OCI-LY1 (cell line): ENCODE data around the gene CAMK2D.

Experiments used
- H2AFZ ChIP-seq: fragments of 200-600 bp; sonication (generic), shearing (Covaris generic); 2 replicates; pipeline ENCODE4 v1.6.0; 2014; ENCODE audit warnings: antibody characterized with exemption, mild to moderate bottlenecking, low read length
- H3F3A ChIP-seq: fragments of 200-600 bp; sonication (generic), shearing (Covaris generic); 2 replicates; pipeline ENCODE4 v1.6.0; 2014; ENCODE audit warnings: mild to moderate bottlenecking, antibody characterized with exemption, low read length, moderate library complexity; ENCODE audit not compliant: insufficient read depth
- H3K27ac ChIP-seq: fragments of 200-600 bp; sonication (generic); 2 replicates; pipeline ENCODE4 v1.5.1; 2014; ENCODE audit warnings: low read length, mixed run types, mild to moderate bottlenecking, low read depth; ENCODE audit not compliant: poor library complexity, severe bottlenecking
- H3K27me3 ChIP-seq: fragments of 200-600 bp; sonication (generic); 2 replicates; pipeline ENCODE4 v1.6.0; 2014; ENCODE audit warnings: antibody characterized with exemption, mild to moderate bottlenecking, low read length, moderate library complexity; ENCODE audit not compliant: insufficient read depth
- H3K36me3 ChIP-seq: fragments of 200-600 bp; sonication (generic); 2 replicates; pipeline ENCODE4 v1.6.1; 2014; ENCODE audit warnings: mild to moderate bottlenecking, antibody characterized with exemption, low read length, moderate library complexity, mixed read lengths; ENCODE audit not compliant: insufficient read depth
- H3K4me1 ChIP-seq: fragments of 200-600 bp; sonication (generic); 2 replicates; pipeline ENCODE4 v1.5.1; 2014; ENCODE audit warnings: mild to moderate bottlenecking, low read length, moderate library complexity; ENCODE audit not compliant: insufficient read depth, severe bottlenecking
- H3K4me2 ChIP-seq: fragments of 200-600 bp; sonication (generic), shearing (Covaris generic); 2 replicates; pipeline ENCODE4 v1.6.1; 2014; ENCODE audit warnings: low read length
- H3K4me3 ChIP-seq: fragments of 200-600 bp; sonication (generic); 2 replicates; pipeline ENCODE4 v1.5.1; 2014; ENCODE audit warnings: low read length, low read depth, mild to moderate bottlenecking, mixed read lengths; ENCODE audit not compliant: poor library complexity, severe bottlenecking
- H3K79me2 ChIP-seq: fragments of 200-600 bp; shearing (Covaris generic); 2 replicates; pipeline ENCODE4 v1.6.1; 2016; ENCODE audit warnings: mixed run types, low read length, mixed read lengths; ENCODE audit not compliant: insufficient read depth
- H3K9ac ChIP-seq: fragments of 200-600 bp; sonication (generic), shearing (Covaris generic); 2 replicates; pipeline ENCODE4 v1.6.1; 2014; ENCODE audit warnings: mild to moderate bottlenecking, low read length, mixed read lengths
- H3K9me2 ChIP-seq: fragments of 200-600 bp; sonication (generic), shearing (Covaris generic); 2 replicates; pipeline ENCODE4 v1.6.1; 2014; ENCODE audit warnings: low read depth, mild to moderate bottlenecking, low read length, mixed read lengths
- H3K9me3 ChIP-seq: fragments of 200-600 bp; shearing (Covaris generic); 2 replicates; pipeline ENCODE4 v1.6.1; 2014; ENCODE audit warnings: low read length, mixed read lengths
- H4K20me1 ChIP-seq: fragments of 200-600 bp; sonication (generic), shearing (Covaris generic); 2 replicates; pipeline ENCODE4 v1.6.0; 2016; ENCODE audit warnings: mild to moderate bottlenecking, low read length; ENCODE audit not compliant: insufficient read depth
- CTCF ChIP-seq: fragments of 200-600 bp; sonication (generic), shearing (Covaris generic); IDR thresholded peaks from 2 replicates; pipeline ENCODE4 v1.5.1; 2017; ENCODE audit warnings: mild to moderate bottlenecking, antibody characterized with exemption, low read length, moderate library complexity, mixed read lengths
- EZH2 ChIP-seq: fragments of 200-600 bp; sonication (generic), shearing (Covaris generic); IDR thresholded peaks from 2 replicates; pipeline ENCODE4 v1.8.0; 2017; ENCODE audit warnings: borderline replicate concordance, mixed run types, mild to moderate bottlenecking, antibody characterized with exemption, low read length, moderate library complexity, mixed read lengths

The CAMK2D gene

GRCh38 chr4:113504422-113504821, 257.1 kb downstream of the CAMK2D start:
- Histone ChIP-seq H3K4me1 (no peaks in the 10 kb centered on the region), H3K27ac (no peak overlapping the region), H3F3A (no peaks in the 10 kb centered on the region), H3K79me2 (no peaks in the 10 kb centered on the region), H3K4me3 (no peak overlapping the region), H2AFZ (no peak overlapping the region), H3K9me3 (no peaks in the 10 kb centered on the region; the same call in 1 of the 2 replicates), H3K9me2 (no peaks in the 10 kb centered on the region), H4K20me1 (no peaks in the 10 kb centered on the region), H3K36me3 (peaks cover 90% of the 10 kb centered on the region), H3K27me3 (no peaks in the 10 kb centered on the region), H3K4me2 (no peak overlapping the region), H3K9ac (no peak overlapping the region)
- TF ChIP-seq CTCF (no peak), EZH2 (no peak)

GRCh38 chr4:113503691-113504090, 257.8 kb downstream of the CAMK2D start:
- no peak for TF ChIP-seq CTCF
- TF ChIP-seq EZH2, result no peak
- Histone ChIP-seq H2AFZ (no peak overlapping the region), H4K20me1 (no peaks in the 10 kb centered on the region), H3K79me2 (no peaks in the 10 kb centered on the region), H3K9me3 (no peaks in the 10 kb centered on the region; the same call in 1 of the 2 replicates), H3K9ac (no peak overlapping the region), H3F3A (no peaks in the 10 kb centered on the region), H3K9me2 (no peaks in the 10 kb centered on the region), H3K4me2 (no peak overlapping the region), H3K27me3 (no peaks in the 10 kb centered on the region), H3K4me3 (no peak overlapping the region), H3K36me3 (peaks cover 89% of the 10 kb centered on the region), H3K27ac (no peak overlapping the region), H3K4me1 (no peaks in the 10 kb centered on the region)

GRCh38 chr4:113502906-113503305, 258.6 kb downstream of the CAMK2D start:
- Histone ChIP-seq H3K36me3 (peaks cover 89% of the 10 kb centered on the region), H3F3A (no peaks in the 10 kb centered on the region), H3K9ac (no peak overlapping the region), H3K4me2 (no peak overlapping the region), H3K27ac (no peak overlapping the region), H4K20me1 (no peaks in the 10 kb centered on the region), H3K9me3 (no peaks in the 10 kb centered on the region; the same call in 1 of the 2 replicates), H3K27me3 (no peaks in the 10 kb centered on the region), H3K4me1 (no peaks in the 10 kb centered on the region), H2AFZ (no peak overlapping the region), H3K9me2 (no peaks in the 10 kb centered on the region), H3K4me3 (no peak overlapping the region), H3K79me2 (no peaks in the 10 kb centered on the region)
- no peak for TF ChIP-seq EZH2
- TF ChIP-seq CTCF, result no peak
